Activated CD4-positive, alpha-beta T cell treated with anti-CD3 and anti-CD28 coated beads, Interleukin-2, amount 50 U/mL, for 4 hours (primary cell): ENCODE measurements around the gene CTNNBL1.
"Not testable (repeated sequence)": the region's sequence is repeated elsewhere in the genome, so short reads cannot be mapped to it uniquely, and the experiment has no call there.

Source experiments
- DNase-seq, 2 experiments: peaks; one replicate each; pipeline ENCODE4 v3.0.0-alpha.2; 2020

The CTNNBL1 gene

DNA sequence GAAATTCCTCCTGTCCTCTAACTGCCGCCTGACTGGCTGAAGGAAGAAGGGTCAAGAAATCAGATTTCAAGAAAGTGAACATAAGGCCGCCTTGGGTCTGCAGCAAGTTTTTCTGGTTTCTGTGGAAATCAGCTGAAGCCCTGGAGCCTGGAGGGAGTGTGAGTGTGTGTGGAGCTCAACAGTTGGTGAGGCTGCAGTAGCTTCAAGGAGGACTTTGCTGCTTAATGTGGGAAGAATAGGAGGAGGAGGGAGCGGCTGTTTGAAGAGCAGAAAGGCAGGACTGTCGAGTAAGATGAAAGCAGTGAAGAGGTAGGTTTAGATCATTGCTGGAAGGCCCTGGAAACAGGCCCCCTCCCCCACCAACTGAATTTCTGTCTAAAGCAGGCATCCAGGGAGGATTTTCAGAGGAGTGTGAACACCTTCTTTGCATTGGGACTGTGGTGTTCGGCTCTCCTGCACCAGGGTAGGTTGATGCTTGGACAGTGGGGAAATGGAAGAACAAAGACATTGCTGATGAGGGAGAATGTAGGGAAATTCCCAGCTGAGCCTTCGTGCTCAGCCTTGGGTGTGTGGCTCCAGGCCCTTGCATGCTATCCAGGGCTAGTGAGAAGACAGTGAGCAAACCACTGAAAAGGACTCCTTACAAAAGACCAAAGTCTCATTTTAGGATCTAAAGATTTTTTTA is 129.6 kb downstream of the CTNNBL1 start:
- DNase-seq = no peak

DNA sequence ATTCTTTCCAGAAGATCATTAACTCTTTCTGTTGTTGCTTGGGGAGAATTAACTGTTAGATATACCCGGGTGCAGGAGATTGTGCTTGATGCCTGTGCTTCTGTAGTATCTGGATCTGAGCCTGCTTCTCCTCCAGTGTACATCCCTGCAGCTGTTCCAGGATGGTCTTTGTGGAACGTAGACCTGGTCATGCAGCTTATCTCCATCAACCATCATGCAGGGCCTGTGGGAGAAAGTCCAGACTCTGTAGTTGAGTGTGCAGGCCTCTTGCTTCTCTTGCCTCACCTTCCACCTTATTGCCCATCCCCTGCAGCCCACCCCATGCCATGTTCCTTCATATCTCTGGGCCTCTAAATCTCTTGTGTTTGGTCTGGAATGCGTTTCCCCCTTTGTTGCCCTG is 133.8 kb downstream of the CTNNBL1 start:
- DNase-seq = no peak

DNA sequence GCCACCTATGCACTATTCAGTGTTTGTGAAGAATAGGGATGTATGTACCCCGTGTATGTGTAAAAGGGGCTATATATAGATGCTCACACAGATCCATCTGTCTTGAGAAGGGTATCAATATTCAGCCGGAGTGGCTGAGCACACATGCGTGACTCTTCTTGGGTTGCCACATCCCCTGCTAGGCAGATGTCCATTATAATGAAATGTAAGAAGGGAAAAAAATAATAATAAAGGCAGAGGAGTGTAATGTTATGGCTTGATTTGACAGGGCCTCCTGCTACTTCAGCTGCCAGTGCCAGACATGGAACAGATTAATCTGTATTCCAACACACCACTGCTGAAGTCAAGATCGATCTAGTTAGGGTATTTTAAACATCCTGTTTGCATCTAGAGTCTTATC is 134.9 kb downstream of the CTNNBL1 start:
- no peak for DNase-seq

DNA sequence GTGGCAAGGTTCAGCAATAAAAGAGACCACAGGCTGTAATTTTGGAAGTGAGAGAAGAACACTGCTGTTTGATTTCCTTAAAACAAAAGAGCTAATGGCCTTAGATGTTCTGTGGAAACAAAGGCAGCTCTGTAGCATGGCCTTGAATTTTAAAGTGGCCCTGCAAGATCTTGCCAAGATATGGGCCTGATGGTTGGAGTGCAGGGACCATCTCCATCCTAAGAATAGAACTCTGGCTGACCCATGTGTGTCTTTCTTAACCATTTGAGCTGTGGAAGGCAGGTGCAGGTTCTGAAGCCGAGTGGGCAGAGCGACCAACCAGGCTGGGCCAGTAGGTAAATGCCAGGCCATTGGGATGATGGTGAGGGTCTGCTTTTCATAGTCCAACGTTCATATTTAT is 135.3 kb downstream of the CTNNBL1 start:
- no peak for DNase-seq

DNA sequence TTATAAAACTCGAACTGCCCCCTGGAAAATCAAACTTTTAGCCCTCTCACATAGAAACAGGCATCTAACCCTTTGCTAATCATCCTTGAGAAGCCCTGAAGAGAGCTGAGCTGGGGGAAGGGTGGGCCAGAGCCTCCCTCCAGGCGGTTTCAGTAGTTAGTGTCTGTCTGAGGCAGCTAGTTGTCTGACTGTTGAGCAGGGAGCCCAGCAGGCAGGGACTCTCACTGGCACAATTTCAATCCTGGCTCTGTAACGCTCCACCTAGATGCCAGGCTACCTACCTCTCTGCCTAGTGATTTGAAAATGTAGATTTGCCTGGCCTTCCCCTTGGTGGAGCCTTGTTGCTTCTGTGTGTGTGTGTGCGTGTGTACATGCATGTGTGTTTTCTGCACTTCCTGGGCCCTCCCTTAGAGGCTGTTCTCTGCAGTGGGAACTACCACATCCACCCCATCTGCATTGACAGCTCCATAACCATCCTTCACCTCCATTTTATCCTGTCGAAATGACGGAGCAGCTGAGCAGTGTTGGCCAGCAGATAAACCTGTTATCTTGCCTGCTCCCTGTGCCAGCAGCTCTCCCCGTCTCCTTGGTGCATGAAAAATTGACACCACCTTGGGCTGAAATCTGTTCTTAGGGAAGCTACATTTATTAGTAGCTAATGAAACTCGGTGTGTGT is 139.5 kb downstream of the CTNNBL1 start:
- DNase-seq = no peak

DNA sequence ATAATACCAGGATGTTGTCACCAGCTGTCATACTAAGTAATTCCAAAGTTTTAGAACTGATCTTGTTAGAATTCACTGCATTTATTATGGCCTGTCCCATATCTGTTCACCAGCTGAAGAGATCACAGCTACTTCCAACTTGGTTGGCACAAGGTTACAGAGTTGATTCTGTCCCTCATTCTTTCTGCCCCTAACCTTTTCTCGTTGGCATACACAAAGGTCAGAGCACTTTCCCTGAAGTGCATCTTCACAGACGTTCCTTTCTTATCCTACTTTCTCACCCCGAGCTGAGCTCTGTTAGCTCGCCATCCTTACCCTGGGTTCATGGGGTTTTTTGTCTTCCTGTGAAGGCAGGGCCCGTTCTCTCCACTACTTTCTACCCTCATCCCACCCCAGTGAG is 143.1 kb downstream of the CTNNBL1 start:
- DNase-seq = no peak

DNA sequence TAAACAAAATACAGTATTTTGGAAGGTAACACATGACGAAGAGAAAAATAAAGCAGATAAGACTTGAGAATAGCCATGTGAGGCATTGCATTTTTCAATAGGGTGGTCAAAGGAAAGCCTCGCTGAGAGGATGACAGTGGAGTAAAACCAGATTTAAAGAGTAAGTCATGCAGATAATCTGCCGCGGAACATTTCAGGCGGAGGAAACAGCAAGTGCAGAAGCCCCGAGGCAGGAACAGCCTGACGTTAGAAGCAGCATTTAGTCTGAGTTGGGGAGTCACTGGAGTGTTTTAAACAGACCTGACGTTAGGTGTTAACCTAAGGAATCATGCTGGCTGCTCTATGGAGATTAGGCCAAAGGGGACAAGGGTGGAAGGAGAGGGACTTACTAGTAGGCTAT is 144.1 kb downstream of the CTNNBL1 start:
- no peak for DNase-seq

DNA sequence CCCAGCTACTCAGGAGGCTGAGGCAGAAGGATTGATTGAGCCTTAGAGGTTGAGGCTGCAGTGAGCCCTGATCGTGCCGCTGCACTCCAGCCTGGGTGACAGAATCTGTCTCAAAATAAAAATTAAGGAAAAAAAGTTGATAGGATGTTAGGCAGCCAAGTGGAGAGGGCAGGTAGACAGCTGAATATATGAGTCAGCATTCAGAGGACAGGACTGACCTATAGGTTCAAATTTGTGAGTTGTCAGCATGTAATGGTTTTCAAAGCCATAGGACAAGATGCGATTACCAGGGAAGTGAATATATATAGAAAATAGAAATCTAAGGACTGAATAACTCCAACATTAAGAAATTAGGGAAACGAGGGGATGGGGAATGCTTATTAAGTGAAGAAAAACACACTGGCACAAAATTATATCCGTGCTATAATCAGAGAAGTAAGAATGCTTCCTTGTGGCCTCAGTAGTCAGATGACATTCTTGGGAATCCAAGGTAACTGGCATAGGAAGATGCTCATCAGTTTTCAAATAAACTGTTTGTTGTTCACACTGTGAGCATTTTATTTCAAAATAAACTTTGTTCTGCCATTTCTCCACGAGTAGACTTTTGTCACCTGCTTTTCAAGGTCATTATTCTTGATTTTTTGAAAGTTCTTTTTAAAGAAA is 145.1 kb downstream of the CTNNBL1 start:
- no peak for DNase-seq

DNA sequence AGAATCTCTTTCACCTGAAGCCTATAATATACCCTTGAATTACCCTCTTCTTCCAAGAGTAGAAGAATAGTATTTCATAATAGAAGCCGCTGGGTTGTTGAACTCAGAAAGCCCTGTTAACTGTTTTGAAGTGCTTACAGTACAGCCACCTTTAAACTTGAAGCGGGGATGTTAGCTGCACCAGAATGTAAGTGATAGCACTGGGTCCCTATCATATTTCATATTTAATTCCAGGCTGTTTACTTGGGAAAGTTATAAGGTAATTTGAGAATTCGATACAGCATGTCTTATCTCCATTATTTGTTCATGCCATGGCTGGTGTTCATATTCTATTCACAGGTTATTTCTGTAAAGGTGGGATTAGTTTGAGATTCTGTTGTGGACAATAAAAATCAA is 145.6 kb downstream of the CTNNBL1 start:
- DNase-seq = no peak

DNA sequence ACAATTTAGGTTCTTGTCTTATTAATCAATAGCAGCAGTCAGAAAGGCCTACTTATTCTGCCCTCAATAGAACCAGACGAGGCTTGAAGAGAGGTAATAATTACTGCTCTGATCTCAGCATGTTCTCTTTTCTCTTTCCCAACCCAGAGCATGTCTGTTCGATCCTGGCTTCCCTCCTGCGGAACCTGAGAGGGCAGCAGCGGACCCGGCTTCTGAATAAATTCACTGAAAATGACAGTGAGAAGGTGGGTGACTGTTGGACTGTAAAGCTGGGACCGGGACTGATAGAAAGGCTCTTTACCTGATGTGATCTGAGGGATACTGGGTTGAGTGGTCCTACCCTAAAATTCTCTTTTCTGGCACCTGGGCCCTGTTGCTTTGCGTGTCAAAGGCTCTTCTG is 146.1 kb downstream of the CTNNBL1 start:
- no peak for DNase-seq

DNA sequence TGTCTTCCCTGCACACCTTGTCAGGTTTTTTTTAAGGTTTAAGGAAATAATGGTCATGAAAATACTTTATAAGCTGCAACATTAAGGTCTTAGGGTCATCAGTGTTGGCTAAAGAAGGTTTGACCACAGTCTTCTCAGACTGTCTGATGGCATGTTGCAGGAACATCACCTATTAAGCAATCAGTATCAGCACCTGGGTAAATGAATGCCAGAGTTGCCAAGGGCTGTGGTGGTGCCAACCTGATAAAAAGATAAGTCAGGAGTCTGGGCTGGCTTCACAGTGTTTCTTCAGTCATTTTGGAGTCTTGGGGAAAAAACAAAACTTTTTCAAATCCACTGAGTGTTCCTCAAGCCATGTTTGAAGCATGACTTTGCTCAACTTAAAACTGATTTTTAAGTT is 147.6 kb downstream of the CTNNBL1 start:
- DNase-seq = no peak

DNA sequence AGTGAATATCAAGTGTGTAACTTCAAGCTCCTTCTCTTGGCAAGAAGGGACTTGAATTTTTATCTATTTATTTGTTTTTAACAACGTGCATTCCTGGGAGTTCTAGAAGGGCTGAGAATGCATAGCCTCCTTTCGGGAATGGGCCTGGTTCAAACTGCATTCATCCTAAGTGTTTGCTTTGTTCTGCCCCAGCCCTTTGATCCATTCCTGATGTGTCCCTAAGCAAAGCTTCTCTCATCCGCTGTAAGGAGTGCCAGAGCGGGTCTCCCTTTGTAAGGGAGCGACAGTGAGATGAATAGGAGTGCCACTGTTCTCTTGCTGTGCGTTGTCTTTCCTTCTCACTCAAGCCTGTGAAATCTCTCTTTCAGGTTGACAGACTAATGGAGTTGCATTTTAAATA is 148.1 kb downstream of the CTNNBL1 start:
- DNase-seq = no peak

DNA sequence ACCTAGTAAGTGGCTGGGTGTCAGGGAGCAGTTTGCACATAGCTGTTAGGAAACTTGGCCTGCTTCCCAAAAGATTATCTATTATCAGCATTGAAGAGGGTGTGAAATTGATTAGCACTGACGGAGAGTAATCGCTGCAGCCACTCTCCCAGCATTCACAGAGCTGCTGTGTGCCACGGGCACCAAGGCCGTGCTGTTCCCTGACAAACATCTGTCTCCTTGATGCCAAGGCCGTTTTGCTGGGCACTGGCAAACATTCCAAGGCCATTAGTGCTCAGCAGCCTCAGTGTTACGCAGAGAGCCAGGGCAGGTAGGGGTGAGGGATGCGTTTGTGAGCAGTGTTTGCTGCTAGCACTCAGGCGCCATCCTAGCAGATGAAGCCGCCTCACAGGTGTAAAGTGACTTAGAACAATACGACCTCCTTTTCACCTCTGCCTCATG is 151.4 kb downstream of the CTNNBL1 start:
- no peak for DNase-seq

DNA sequence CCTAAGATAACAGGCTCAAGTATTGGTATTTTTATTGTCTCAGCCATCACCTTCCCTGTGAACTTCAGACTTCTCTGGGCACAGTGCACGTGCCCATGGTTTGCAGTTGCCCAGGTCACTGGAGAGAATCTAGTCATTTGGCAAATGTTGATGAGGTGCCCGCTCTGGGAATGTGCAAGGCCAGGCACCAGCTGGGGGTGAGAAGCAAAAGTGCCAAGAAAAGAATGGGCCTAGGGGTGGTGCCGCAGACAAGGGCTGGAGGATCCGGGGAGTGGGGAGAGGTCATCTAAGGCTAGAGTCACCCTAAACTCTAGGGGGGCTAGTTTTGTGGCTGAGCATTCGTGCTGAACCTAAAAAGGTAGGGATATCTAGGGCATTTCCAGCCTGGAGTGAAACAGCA is 152.0 kb downstream of the CTNNBL1 start:
- DNase-seq = no peak

DNA sequence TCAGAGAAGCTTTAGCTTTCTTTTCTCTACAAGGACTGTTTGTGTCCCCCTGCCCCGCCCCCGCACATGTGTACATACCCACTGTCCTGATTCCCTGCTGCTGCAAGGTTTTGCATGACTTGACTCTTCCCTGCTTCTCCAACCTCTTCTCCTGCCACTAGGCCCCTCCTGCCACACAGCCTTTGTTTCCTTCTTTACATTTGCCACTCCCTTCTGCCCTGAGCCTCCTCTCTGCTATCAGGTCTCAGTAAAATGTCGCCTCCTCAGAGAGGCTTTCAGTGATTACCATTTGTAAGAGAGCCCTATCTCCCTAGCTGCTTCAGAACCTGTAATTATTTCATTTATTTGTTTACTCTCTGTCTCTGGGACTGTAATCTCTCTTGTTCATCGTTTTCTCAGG is 152.7 kb downstream of the CTNNBL1 start:
- DNase-seq = no peak

DNA sequence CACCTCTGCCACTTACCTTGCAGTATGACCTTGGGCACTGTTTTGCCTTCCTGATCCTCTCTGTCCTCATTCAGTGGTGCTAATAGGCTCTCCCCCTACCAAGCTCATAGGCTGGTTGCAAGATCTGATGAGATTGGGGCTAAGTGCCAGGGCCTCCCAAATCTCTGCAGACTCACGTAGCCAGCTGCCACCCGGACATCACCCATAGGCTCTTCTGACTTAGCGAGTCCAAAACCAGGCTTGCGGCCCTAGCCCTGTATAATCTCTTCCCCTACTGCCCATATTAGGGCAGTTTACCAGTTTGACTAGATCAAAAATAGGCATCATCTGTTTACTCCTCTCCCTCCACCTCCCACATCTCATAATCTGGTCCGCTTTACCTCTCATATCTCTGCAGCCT is 154.9 kb downstream of the CTNNBL1 start:
- DNase-seq = no peak

DNA sequence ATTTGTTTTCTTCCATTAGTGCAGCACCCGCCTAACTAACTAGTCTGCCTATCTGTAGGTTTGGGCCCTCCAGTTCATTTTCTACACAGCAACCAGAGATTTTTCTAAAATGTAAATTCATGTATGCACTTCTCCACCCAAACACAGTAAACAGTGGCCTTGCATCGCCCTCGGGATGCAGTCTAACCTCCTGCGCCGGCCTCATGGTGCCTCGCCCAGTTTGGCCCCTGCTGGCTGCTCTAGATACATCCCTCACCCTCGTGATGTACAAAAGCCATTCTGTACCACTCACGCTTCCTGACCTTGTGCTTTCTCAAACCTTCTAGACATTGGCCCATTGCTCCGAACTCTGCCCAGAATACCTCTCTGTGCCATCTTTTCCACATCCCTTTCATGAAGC is 155.3 kb downstream of the CTNNBL1 start:
- DNase-seq = no peak

DNA sequence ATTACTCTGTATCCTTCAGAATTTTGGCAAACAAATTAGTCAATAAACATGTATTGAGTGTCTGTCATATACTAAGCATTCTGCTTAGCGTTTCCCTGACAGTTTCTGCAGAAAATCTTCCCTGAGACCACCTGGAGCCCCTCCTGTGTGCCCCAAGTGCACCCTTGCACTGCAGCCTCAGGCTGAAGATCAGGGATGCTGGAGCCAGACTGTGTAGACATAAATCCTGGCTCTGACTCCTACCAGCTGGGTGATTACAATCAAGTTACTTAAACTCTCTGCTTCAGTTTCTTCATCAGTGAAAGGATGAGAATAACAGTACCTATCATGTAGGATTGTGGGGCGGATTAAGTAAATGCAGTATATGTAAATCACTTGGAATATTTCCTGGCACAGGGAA is 155.7 kb downstream of the CTNNBL1 start:
- no peak for DNase-seq

DNA sequence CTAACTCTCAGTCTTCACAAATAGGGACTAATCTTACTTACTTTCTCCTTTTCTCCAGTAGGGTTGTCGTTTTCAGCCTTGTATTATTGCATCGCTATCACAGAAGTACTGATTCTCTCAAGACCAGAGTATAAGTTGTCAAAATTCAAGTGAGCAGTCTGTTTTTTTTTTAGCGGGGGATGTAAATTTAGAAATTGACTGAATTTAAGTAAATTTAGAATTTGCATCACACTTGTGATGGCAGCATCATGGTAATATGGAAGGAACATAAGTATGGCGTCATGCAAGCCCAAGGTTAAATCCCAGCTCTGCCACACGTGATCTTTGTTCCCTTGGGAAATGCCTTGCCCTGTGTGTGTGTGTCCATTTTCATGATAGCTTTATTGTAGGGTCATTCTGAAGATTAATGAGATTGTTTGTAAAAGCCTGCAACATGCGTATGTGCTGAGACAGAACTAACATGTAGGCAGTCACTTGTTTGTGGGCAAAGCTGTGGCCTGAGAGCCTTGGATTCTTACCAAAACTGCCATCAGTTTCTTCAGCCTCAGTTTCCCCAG is 156.3 kb downstream of the CTNNBL1 start:
- DNase-seq = no peak

DNA sequence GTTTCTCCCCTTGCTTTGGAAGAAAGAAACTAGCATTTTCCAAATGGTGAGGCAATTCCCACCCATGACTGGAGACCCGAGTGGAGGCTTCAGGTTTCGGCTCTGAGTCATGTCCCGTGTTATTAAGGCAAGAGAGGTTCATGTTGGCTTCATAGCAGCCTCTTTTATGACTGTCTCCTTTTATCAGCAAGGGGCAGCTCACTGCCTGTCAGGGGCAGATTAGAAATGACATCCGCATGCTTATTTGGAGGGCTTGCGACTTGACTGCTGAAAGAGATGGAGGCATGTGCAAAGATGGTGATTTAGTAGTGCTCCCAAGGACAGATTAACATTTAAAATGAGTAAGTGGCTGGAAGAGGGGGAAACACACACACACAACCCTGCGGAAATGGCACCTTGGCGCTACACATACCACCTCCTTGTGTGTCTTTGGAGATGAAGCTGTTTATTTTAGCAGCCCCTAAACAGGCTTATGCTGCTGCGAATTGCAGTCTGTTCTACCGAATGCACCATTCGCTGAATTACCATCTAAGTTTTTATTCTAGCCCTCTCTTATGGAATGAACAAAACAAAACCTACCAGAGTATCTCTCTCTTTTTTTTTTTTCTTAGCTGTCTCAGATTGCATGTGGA is 157.0 kb downstream of the CTNNBL1 start:
- DNase-seq = no peak

DNA sequence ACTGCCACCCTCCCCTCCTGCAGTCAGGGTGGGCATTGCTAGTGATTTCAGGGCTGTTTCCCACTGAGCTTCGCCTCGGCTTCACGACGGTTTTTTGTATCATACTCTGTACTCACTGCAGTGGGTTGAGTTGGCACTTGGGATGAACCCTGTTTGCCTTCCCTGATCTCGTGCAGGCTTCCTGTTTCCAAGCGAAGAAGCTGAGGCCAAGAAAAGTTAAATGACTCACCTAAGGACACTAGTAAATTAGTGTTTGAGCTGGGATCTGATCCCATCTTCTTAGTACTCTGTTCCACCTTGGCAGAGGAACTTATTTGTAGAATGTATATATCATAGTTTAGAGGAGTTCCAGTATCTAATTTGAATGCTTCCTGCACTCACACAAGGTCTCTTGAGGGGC is 158.8 kb downstream of the CTNNBL1 start:
- DNase-seq = no peak

DNA sequence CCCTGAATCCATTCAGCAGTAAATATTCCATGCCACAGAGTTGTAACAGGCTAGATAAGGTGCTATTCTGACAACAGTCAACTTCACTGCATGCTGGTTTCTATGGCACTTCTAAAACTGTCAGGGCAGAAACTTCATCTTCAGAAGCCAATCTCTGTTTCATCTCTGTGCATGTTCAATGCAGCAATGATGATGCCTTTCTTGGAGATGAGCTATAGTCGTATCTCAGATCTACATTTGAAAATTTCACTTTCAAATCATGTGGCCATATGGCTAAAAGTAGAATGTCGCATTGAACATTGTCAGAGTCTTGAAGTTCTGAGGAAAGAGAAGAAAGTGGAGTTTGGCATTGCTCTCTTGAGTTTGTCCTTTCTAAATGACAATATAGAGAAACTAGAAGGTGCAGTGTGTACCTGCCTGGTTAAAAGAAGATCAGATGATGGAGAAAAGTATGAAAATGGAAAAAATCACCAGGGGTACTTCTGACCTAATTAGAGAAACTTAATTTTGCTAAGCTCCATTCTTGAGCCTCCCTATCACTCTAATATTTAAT is 160.1 kb downstream of the CTNNBL1 start:
- no peak for DNase-seq

DNA sequence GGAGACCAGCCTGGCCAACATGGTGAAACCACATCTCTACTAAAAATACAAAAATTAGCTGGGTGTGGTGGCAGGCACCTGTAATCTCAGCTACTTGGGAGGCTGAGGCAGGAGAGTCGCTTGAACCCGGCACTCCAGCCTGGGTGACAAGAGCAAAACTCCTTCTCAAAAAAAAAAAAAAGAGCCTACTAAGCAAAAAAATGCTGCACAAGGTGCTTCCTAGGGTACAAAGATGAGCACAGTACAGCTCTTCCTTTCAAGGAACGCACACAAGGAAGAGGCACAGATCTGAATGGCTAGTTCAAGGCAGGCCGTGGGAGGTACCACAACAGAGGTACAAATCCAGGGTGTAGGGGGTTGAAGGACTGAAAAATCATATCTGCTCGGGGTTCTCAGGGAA is 162.2 kb downstream of the CTNNBL1 start:
- DNase-seq = not testable (repeated sequence)
